Measurements from ENCODE around the gene AUTS2. TPM values are rescaled to one million over a fixed set of nuclear protein-coding genes. Genes with fewer than 3 reads are reported as not detected.

The AUTS2 gene
- polyA plus RNA-seq, 1 donor from 2014 or later = 97.3 TPM

DNA sequence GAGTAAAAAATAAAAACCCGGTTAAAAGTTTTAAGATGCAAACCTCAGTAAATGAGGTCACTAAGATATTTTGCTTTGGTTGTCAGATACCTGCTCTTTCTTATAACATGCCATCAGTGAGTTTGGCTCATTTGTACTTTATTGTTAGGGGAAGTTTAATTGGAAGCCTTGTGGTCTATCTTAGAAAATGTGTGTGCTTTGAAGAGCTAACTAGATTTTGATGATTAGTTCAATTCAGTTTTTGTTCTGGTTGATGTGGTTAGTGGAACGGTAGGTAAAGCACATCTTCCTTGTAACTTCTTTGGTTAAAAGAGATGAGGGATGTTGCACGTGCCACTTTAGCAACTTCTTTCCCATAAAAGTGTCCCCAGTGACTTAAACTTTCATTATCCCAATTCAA lies 1180.3 kb downstream of the AUTS2 start:
- Histone ChIP-seq H3K27me3 (ENCODE audit: insufficient read depth, low read depth, low read length) (no peaks in the 10 kb centered on the region), H3K9me3 (ENCODE audit: low read length) (no peaks in the 10 kb centered on the region), H3K79me2 (replicated peaks; ENCODE audit: insufficient read depth, low read length) (peaks cover 17% of the 10 kb centered on the region), H3K27ac (ENCODE audit: low read length) (no peak overlapping the region), H4K20me1 (ENCODE audit: insufficient read depth) (peaks cover 62% of the 10 kb centered on the region), H3K36me3 (ENCODE audit: insufficient read depth, low read length) (peaks cover 40% of the 10 kb centered on the region), H3K4me3 (ENCODE audit: low read length) (no peak overlapping the region), H3K4me2 (ENCODE audit: low read length) (no peak overlapping the region), H3F3A (ENCODE audit: insufficient read depth, low read length, poor library complexity, severe bottlenecking) (peaks cover 6% of the 10 kb centered on the region), H3K9ac (ENCODE audit: low read length) (no peak overlapping the region), H3K9me2 (ENCODE audit: insufficient read depth, low read length) (no peaks in the 10 kb centered on the region), H2AFZ (ENCODE audit: low read depth, low read length) (no peak overlapping the region)
- TF ChIP-seq MXI1 (conservative IDR thresholded peaks at IDR 0.05; ENCODE audit: poor library complexity, severe bottlenecking) = no peak
- TF ChIP-seq EZH2 (IDR thresholded peaks at IDR 0.05; ENCODE audit: borderline replicate concordance, insufficient read depth, low read length, poor library complexity, severe bottlenecking) = no peak
- no peak for TF ChIP-seq EP300 (conservative IDR thresholded peaks at IDR 0.05; ENCODE audit: poor library complexity, severe bottlenecking)

DNA sequence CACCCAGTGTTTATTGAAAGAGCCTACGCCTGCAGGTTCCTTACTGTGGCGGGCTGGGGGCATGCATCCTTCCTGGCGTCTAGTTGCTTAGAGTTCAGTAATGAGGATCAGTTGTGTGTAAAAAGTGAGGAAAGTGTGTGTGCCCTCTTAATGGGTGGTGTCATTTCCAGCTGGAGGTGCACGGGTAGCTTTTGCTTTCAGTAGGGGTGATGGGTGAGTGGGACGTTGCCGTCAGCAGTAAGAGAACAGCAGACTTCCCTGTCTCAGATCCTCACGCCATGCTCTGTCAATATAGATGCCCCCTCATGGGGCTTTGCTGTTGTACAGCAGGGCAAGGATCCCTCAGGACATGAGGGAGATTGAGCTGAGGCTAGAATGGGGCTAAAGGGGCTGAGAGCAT lies 1181.0 kb downstream of the AUTS2 start:
- H3K9me3 ChIP-seq (ENCODE audit: low read length) = no peaks in the 10 kb centered on the region
- no peaks in the 10 kb centered on the region for H3K27me3 ChIP-seq (ENCODE audit: insufficient read depth, low read depth, low read length)
- no peak overlapping the region for H3K9ac ChIP-seq (ENCODE audit: low read length)
- H3K36me3 ChIP-seq (ENCODE audit: insufficient read depth, low read length) = peaks cover 41% of the 10 kb centered on the region
- H3K4me3 ChIP-seq (ENCODE audit: low read length) = no peak overlapping the region
- H3F3A ChIP-seq (ENCODE audit: insufficient read depth, low read length, poor library complexity, severe bottlenecking) = peaks cover 6% of the 10 kb centered on the region
- H3K79me2 ChIP-seq (replicated peaks; ENCODE audit: insufficient read depth, low read length) = peaks cover 18% of the 10 kb centered on the region
- no peak overlapping the region for H2AFZ ChIP-seq (ENCODE audit: low read depth, low read length)
- no peak overlapping the region for H3K27ac ChIP-seq (ENCODE audit: low read length)
- no peak overlapping the region for H3K4me2 ChIP-seq (ENCODE audit: low read length)
- no peaks in the 10 kb centered on the region for H3K9me2 ChIP-seq (ENCODE audit: insufficient read depth, low read length)
- no peak for TF ChIP-seq EP300 (conservative IDR thresholded peaks at IDR 0.05; ENCODE audit: poor library complexity, severe bottlenecking)
- TF ChIP-seq, protein P1, sequence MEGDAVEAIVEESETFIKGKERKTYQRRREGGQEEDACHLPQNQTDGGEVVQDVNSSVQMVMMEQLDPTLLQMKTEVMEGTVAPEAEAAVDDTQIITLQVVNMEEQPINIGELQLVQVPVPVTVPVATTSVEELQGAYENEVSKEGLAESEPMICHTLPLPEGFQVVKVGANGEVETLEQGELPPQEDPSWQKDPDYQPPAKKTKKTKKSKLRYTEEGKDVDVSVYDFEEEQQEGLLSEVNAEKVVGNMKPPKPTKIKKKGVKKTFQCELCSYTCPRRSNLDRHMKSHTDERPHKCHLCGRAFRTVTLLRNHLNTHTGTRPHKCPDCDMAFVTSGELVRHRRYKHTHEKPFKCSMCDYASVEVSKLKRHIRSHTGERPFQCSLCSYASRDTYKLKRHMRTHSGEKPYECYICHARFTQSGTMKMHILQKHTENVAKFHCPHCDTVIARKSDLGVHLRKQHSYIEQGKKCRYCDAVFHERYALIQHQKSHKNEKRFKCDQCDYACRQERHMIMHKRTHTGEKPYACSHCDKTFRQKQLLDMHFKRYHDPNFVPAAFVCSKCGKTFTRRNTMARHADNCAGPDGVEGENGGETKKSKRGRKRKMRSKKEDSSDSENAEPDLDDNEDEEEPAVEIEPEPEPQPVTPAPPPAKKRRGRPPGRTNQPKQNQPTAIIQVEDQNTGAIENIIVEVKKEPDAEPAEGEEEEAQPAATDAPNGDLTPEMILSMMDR (IDR thresholded peaks at IDR 0.05; ENCODE audit: poor library complexity, severe bottlenecking) = no peak
- no peak for TF ChIP-seq TAF1 (IDR thresholded peaks at IDR 0.05; ENCODE audit: low read depth)
- TF ChIP-seq, protein P2, sequence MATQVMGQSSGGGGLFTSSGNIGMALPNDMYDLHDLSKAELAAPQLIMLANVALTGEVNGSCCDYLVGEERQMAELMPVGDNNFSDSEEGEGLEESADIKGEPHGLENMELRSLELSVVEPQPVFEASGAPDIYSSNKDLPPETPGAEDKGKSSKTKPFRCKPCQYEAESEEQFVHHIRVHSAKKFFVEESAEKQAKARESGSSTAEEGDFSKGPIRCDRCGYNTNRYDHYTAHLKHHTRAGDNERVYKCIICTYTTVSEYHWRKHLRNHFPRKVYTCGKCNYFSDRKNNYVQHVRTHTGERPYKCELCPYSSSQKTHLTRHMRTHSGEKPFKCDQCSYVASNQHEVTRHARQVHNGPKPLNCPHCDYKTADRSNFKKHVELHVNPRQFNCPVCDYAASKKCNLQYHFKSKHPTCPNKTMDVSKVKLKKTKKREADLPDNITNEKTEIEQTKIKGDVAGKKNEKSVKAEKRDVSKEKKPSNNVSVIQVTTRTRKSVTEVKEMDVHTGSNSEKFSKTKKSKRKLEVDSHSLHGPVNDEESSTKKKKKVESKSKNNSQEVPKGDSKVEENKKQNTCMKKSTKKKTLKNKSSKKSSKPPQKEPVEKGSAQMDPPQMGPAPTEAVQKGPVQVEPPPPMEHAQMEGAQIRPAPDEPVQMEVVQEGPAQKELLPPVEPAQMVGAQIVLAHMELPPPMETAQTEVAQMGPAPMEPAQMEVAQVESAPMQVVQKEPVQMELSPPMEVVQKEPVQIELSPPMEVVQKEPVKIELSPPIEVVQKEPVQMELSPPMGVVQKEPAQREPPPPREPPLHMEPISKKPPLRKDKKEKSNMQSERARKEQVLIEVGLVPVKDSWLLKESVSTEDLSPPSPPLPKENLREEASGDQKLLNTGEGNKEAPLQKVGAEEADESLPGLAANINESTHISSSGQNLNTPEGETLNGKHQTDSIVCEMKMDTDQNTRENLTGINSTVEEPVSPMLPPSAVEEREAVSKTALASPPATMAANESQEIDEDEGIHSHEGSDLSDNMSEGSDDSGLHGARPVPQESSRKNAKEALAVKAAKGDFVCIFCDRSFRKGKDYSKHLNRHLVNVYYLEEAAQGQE (IDR thresholded peaks at IDR 0.05; ENCODE audit: borderline replicate concordance) = no peak
- peaks cover 62% of the 10 kb centered on the region for H4K20me1 ChIP-seq (ENCODE audit: insufficient read depth)

DNA sequence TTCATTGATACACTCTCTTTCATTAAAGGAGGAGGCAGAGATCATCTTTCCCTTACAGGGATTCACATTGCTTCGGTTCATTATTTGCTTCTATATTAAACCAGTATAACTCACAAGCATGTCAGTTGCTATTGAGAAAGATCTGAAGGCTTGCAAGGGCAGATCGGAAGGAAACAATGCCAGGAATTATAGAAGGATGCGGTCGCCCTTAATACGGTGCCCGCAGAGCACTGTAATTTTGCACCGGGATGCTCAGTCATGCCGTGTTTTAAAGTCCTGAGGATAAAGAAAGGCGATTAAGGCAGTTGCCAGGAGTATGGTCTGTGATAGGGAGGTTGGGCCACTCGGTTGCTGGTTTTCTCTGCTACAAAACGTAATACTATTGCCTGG lies 1183.6 kb downstream of the AUTS2 start:
- Histone ChIP-seq H3K4me2 (ENCODE audit: low read length) (no peak overlapping the region), H3K9me2 (ENCODE audit: insufficient read depth, low read length) (no peaks in the 10 kb centered on the region), H2AFZ (ENCODE audit: low read depth, low read length) (no peak overlapping the region), H3K27me3 (ENCODE audit: insufficient read depth, low read depth, low read length) (no peaks in the 10 kb centered on the region), H3F3A (ENCODE audit: insufficient read depth, low read length, poor library complexity, severe bottlenecking) (peaks cover 1% of the 10 kb centered on the region), H4K20me1 (ENCODE audit: insufficient read depth) (peaks cover 49% of the 10 kb centered on the region), H3K4me3 (ENCODE audit: low read length) (no peak overlapping the region), H3K9ac (ENCODE audit: low read length) (no peak overlapping the region), H3K9me3 (ENCODE audit: low read length) (no peaks in the 10 kb centered on the region), H3K79me2 (replicated peaks; ENCODE audit: insufficient read depth, low read length) (peaks cover 26% of the 10 kb centered on the region), H3K36me3 (ENCODE audit: insufficient read depth, low read length) (peaks cover 46% of the 10 kb centered on the region), H3K27ac (ENCODE audit: low read length) (no peak overlapping the region)
- TF ChIP-seq, protein P1 (IDR thresholded peaks at IDR 0.05; ENCODE audit: poor library complexity, severe bottlenecking) = no peak
- TF ChIP-seq RAD21 (conservative IDR thresholded peaks at IDR 0.05) = no peak
